ENCODE measurements around the gene HEATR5B. TPM values are rescaled to one million over a fixed set of nuclear protein-coding genes. Genes with fewer than 3 reads are reported as not detected.

Gene HEATR5B
- 10 to 100 TPM; 35.7 to 64.2 (median 36.5) TPM for total RNA-seq

DNA sequence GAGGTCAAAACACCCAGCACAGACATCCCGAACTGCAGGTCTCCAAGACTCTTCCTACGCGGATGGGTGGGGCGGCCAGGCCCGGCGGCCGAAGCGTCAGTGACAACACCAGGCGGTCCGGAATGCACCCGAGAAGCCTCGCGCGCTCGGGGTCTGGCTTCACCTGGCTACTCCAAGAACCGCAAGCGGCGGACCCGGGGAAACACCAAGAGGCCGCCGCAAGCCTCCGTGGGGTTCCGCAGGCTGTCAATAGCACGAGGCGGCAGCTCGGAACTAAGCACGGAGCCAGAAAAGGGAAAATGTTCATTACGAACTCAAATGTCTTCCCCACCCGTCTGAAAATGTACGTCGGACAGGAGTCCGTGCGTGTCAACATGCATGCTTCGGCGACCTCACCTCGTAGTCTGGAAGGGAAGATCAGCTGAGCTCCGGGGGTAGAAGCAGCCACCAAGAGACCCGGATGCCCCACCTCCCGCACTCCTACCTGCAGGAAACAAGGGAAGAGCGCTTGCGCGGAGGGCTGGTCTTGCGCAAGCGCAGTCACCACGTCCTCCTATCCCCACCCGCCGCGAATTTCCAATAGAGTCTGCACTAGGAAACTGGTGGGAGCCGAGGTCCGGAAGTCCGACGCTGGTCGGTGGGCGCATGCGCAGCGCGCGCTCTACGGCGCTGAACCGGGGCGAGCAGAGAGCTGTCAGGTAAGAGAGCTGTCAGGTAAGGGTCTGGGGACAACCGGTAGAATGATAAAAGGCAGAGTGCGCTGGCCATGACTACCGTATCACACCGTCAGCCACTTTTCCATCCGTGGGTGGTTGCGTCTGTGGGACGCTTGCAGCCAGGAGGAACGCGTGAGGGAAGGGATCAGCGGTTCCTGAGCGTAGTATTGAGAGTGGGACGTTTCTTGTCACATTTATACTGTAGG lies at the start of gene HEATR5B, which contains the start of gene GPATCH11:
TSS of gene HEATR5B (minus strand) at position 500 of the 922 bp plus-strand sequence. CDS start 958 bp downstream, outside the sequence.
TSS of gene GPATCH11 (plus strand) at position 646 of the 922 bp plus-strand sequence. CDS start 3,864 bp downstream, outside the sequence.
- DNase-seq (ENCODE audit: low spot score in 2 of 2): peak; percentile 92 to 94
- peak within 1 kb of the TSS; percentile 62 to 86 for H3K27ac ChIP-seq
- no peaks in the 10 kb centered on the region for H3K27me3 ChIP-seq
- H3K36me3 ChIP-seq: no peaks in the 10 kb centered on the region
- peak within 1 kb of the TSS; percentile 57 to 83 (median 64) for H3K4me3 ChIP-seq
- no peaks in the 10 kb centered on the region for H3K4me1 ChIP-seq
- TF ChIP-seq, protein P1, sequence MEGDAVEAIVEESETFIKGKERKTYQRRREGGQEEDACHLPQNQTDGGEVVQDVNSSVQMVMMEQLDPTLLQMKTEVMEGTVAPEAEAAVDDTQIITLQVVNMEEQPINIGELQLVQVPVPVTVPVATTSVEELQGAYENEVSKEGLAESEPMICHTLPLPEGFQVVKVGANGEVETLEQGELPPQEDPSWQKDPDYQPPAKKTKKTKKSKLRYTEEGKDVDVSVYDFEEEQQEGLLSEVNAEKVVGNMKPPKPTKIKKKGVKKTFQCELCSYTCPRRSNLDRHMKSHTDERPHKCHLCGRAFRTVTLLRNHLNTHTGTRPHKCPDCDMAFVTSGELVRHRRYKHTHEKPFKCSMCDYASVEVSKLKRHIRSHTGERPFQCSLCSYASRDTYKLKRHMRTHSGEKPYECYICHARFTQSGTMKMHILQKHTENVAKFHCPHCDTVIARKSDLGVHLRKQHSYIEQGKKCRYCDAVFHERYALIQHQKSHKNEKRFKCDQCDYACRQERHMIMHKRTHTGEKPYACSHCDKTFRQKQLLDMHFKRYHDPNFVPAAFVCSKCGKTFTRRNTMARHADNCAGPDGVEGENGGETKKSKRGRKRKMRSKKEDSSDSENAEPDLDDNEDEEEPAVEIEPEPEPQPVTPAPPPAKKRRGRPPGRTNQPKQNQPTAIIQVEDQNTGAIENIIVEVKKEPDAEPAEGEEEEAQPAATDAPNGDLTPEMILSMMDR (IDR thresholded peaks at IDR 0.05): no peak
- TF ChIP-seq POLR2AphosphoS5 (IDR thresholded peaks at IDR 0.05): peak; percentile 59 to 74 (median 65)
- TF ChIP-seq POLR2A (IDR thresholded peaks at IDR 0.05): no peak
- H3K9me3 ChIP-seq: no peaks in the 10 kb centered on the region
- intact Hi-C loops (cut with DNase I; ENCODE audit: low total_unique reads): no loop called here

DNA sequence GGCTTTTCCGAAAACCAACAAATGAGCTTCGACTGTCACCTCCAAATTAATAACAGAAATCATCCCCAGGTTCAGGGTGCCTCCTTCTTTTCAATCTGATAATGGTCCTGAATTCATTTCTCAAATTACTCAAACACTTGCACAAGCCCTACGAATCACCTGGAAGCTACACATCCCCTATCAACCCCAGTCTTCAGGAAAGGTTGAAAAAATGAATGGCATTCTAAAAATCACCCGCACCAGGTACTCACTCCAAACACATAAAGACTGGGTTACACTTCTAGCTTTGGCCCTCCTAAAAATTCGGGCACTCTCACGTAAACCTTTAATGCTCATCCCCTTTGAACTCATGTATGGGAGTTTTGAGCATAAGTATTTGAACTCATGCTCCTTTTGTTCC lies 48.7 kb upstream of the HEATR5B start:
- no peak overlapping the region for H3K27ac ChIP-seq
- intact Hi-C loops (cut with DNase I; ENCODE audit: low total_unique reads): no loop called here
- DNase-seq (ENCODE audit: low spot score in 2 of 2): no peak
- no peaks in the 10 kb centered on the region for H3K27me3 ChIP-seq
- TF ChIP-seq, protein P1 (IDR thresholded peaks at IDR 0.05): no peak
- TF ChIP-seq POLR2AphosphoS5 (IDR thresholded peaks at IDR 0.05): no peak
- TF ChIP-seq POLR2A (IDR thresholded peaks at IDR 0.05): no peak
- H3K36me3 ChIP-seq: no peaks in the 10 kb centered on the region
- H3K4me3 ChIP-seq: no peak overlapping the region
- H3K4me1 ChIP-seq: no peaks in the 10 kb centered on the region
- H3K9me3 ChIP-seq: no peaks in the 10 kb centered on the region

DNA sequence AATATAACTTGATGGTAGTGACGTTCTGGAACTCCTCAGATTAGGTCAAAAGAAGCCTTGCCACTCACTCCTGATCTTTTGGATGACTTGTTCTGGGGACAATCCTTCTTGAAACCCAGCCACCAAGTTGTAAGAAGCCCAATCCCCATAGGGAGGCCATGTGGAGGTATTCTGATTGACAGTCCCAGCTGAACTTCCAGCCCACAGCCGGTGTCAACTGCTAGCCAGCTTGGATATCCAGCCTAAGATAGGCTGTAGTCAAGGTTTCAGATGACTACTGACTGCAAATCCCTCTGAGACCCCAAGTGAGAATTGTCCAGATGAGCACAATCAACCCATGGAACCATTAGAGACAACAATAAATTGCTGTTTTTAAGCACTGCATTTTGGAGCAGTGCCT lies 41.2 kb upstream of the HEATR5B start:
- Histone ChIP-seq H3K36me3 (no peaks in the 10 kb centered on the region), H3K27me3 (no peaks in the 10 kb centered on the region), H3K9me3 (no peaks in the 10 kb centered on the region), H3K4me1 (no peaks in the 10 kb centered on the region), H3K27ac (no peak overlapping the region), H3K4me3 (no peak overlapping the region)
- DNase-seq (ENCODE audit: low spot score in 2 of 2): no peak
- TF ChIP-seq POLR2AphosphoS5 (IDR thresholded peaks at IDR 0.05) (no peak), POLR2A (IDR thresholded peaks at IDR 0.05) (no peak)
- TF ChIP-seq, protein P1 (IDR thresholded peaks at IDR 0.05): no peak
- intact Hi-C loops (cut with DNase I; ENCODE audit: low total_unique reads): no loop called here

DNA sequence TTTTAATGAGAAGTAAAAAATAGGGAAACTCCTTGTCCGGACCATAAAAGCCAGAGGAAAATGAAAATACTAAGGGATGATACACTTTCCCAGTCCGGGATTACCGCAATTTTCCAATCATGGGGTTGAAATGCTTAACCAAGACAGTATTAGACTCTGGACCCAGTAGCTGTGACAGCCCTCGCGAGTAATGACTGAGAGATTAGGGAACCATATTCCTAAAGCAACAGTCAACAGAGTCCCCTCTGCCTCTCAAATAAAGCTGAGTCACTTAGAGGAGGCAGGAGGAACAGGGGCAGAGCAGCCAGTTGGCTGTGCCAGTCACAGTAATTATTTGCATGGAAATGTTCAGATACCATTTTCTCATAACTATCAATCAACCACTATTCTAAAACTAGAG lies 35.0 kb upstream of the HEATR5B start:
- H3K9me3 ChIP-seq: no peaks in the 10 kb centered on the region
- no peak for DNase-seq (ENCODE audit: low spot score in 2 of 2)
- H3K4me1 ChIP-seq: no peaks in the 10 kb centered on the region
- intact Hi-C loops (cut with DNase I; ENCODE audit: low total_unique reads): loop anchor here (10.0 kb wide), 1 partner anchor 1244 kb away; no protein-coding TSS in a partner anchor
- TF ChIP-seq POLR2A (IDR thresholded peaks at IDR 0.05) (no peak), POLR2AphosphoS5 (IDR thresholded peaks at IDR 0.05) (no peak)
- TF ChIP-seq, protein P1 (IDR thresholded peaks at IDR 0.05): no peak
- H3K36me3 ChIP-seq: no peaks in the 10 kb centered on the region
- no peak overlapping the region for H3K4me3 ChIP-seq
- no peaks in the 10 kb centered on the region for H3K27me3 ChIP-seq
- no peak overlapping the region for H3K27ac ChIP-seq

DNA sequence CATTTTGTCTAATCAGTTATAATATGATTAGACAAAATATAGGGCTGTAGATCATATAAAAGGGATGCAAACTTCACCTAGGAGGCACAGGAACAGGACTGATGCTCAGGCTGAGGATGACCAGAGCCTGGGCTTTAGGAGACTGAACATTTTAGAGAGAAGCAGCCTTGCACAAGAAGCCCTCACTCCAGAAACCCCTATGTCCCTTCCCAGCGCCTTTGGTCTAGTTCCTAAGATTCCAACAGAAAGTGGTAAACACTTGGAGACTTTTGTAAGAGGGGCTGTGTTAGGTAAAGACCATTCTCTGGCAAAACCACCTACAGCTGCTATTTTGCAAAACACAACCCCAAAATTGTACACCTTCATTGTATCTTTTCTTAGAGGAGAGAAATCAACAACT lies 33.4 kb upstream of the HEATR5B start:
- Histone ChIP-seq H3K36me3 (no peaks in the 10 kb centered on the region), H3K4me1 (no peaks in the 10 kb centered on the region), H3K27me3 (no peaks in the 10 kb centered on the region), H3K4me3 (no peak overlapping the region), H3K9me3 (no peaks in the 10 kb centered on the region), H3K27ac (no peak overlapping the region)
- TF ChIP-seq POLR2AphosphoS5 (IDR thresholded peaks at IDR 0.05): no peak
- TF ChIP-seq POLR2A (IDR thresholded peaks at IDR 0.05): no peak
- TF ChIP-seq, protein P1 (IDR thresholded peaks at IDR 0.05): no peak
- DNase-seq (ENCODE audit: low spot score in 2 of 2): no peak
- intact Hi-C loops (cut with DNase I; ENCODE audit: low total_unique reads): loop anchor here (10.0 kb wide), 1 partner anchor 1243 kb away; no protein-coding TSS in a partner anchor
